HL-60 (cell line): ENCODE measurements around the gene FASTKD3.

Experiments used
- DNase-seq, 2 experiments: peaks; one replicate each; pipeline ENCODE4 v3.0.0-alpha.2; 2010 to 2020; ENCODE audit warnings: low read depth in 1 of 2, low spot score in 1 of 2
- H3K27ac ChIP-seq: fragments of 250-450 bp; sonication (Bioruptor Pico); replicated peaks from 2 replicates; pipeline ENCODE4 v1.5.1; 2020; ENCODE audit warnings: mild to moderate bottlenecking, moderate library complexity
- H3K27me3 ChIP-seq: fragments of 250-450 bp; sonication (Bioruptor Pico); 2 replicates; pipeline ENCODE4 v1.5.1; 2021; ENCODE audit warnings: mild to moderate bottlenecking, moderate library complexity; ENCODE audit not compliant: insufficient read depth, poor library complexity, severe bottlenecking
- H3K4me3 ChIP-seq: replicated peaks from 2 replicates; pipeline ENCODE4 v1.5.1; 2011; ENCODE audit warnings: mild to moderate bottlenecking, control low read depth, low read length; ENCODE audit not compliant: insufficient read depth
- CTCF ChIP-seq: IDR thresholded peaks from one replicate; pipeline ENCODE4 v1.5.1; 2011; ENCODE audit warnings: low read length, control low read depth, inconsistent platforms; ENCODE audit not compliant: insufficient read depth
- GABPA ChIP-seq: IDR thresholded peaks from 2 replicates; pipeline ENCODE4 v1.6.1; 2012; ENCODE audit warnings: low read depth
- POLR2AphosphoS5 ChIP-seq: IDR thresholded peaks from 2 replicates; pipeline ENCODE4 v1.6.1; 2012; ENCODE audit warnings: low read depth
- REST ChIP-seq: IDR thresholded peaks from 2 replicates; pipeline ENCODE4 v1.6.1; 2012; ENCODE audit warnings: low read depth; ENCODE audit not compliant: insufficient replicate concordance
- SPI1 ChIP-seq: IDR thresholded peaks from 2 replicates; pipeline ENCODE4 v1.6.1; 2012; ENCODE audit warnings: low read depth, mild to moderate bottlenecking, borderline replicate concordance

FASTKD3 gene

GRCh38 chr5:7884491-7885267 lies 15.8 kb upstream of the FASTKD3 start:
- DNase-seq, result no peak
- TF ChIP-seq SPI1, result no peak
- TF ChIP-seq GABPA, result no peak

GRCh38 chr5:7882926-7883325 lies 14.1 kb upstream of the FASTKD3 start:
- no peak for TF ChIP-seq REST
- no peak for TF ChIP-seq SPI1
- TF ChIP-seq GABPA, result no peak
- no peak for TF ChIP-seq CTCF
- no peak for TF ChIP-seq POLR2AphosphoS5
- no peaks in the 10 kb centered on the region for H3K27me3 ChIP-seq
- DNase-seq, result no peak
- H3K4me3 ChIP-seq, result no peak overlapping the region
- H3K27ac ChIP-seq, result peak overlapping the region; percentile 28

More at GRCh38 chr5:7884491-7885267, 15.8 kb upstream of the FASTKD3 start:
- H3K4me3 ChIP-seq, result no peak overlapping the region
- H3K27ac ChIP-seq, result no peak overlapping the region
- no peaks in the 10 kb centered on the region for H3K27me3 ChIP-seq

GRCh38 chr5:7881816-7882215 lies 13.0 kb upstream of the FASTKD3 start:
- no peak for DNase-seq
- Histone ChIP-seq H3K27me3 (no peaks in the 10 kb centered on the region), H3K4me3 (no peak overlapping the region), H3K27ac (no peak overlapping the region; the same call in 1 of the 2 replicates)
- TF ChIP-seq CTCF, result no peak
- TF ChIP-seq GABPA, result no peak
- TF ChIP-seq SPI1, result no peak
- no peak for TF ChIP-seq POLR2AphosphoS5
- no peak for TF ChIP-seq REST

GRCh38 chr5:7881091-7881490 lies 12.3 kb upstream of the FASTKD3 start:
- no peaks in the 10 kb centered on the region for H3K27me3 ChIP-seq
- no peak overlapping the region for H3K27ac ChIP-seq
- DNase-seq, result no peak
- TF ChIP-seq SPI1 (no peak), CTCF (no peak), POLR2AphosphoS5 (no peak), REST (no peak), GABPA (no peak)
- no peak overlapping the region for H3K4me3 ChIP-seq
